ENCODE results near the gene LCORL.
"Not testable (repeated sequence)": the region's sequence is repeated elsewhere in the genome, so short reads cannot be mapped to it uniquely, and the experiment has no call there.

Gene LCORL

DNA sequence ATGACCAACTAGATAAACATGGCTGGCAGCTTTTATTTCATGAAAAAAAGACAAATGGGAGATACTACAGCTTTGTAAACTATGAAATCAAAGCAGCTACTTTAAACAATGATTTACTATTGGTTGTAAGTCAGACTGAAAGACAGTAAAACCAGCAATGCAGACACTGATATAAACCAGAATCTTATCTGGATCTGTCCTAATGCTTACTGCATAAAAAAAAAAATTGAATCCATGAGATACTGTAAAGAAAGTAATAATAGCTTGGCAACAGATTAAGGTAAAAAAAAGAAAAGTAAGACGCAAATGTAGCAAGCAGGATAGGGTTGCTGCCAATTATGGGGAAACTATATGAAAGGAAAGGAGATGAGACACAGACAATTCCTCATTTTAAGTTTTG, 7.3 kb downstream of the LCORL start:
- DNase-seq, result no peak

DNA sequence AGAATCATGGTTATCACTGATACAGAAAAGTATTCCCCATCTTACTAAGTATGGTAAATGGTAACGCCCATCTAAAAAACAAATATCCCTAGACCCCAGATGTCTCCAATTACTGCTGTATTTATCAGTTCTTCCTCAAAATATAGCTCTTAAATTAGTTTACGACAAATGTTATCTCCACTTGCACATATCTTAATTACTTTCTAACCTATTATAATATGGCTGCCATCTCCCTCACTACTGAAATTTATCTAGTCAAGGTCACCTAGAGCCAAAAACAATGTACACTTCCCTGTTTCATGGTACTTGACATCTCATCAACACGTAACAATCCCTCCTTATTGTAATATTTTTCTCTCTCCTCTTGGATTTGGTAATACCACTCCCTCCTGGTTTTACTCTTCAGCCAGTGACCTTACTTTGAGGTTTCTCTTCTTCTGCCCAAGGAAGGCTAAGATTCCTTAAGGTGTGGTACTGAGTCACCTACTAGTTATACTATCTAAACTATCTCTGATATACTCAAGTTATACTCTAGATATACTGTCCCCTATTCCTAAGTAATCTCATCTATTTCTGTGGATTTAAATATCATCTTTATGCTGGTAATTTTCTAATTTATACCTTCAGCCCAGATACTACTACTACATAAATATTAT, 8.6 kb downstream of the LCORL start:
- no peak for DNase-seq

DNA sequence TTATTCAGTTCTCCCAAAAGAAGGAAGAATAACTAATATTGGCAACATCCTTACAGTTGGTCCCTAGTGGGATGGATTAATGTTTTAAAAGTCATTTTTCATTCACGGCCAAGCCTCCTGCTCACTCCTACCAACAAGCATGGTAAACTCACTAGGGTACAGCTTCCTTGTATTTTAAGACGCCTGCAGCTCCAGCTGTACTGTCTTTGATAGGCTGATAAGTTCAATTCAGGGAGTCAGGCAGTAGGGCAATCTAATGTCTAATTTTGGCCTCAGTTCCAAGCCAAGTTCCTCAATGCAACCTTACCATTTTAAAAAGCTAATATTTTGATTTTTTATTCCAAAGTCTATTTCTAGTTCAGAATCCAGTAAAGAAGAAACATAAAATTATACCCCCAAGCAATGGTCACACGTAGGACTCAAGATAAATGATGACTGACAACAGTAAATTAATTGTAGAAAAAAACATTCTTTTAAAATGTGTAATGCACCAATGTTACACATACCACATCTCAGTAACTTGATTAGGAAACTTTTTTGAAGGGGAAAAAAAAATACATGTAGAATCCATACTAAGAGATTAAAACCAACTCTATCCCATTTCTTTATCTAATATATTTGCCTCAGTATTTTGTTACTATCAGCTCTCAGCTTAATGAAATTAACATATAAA, 9.3 kb downstream of the LCORL start:
- no peak for DNase-seq

DNA sequence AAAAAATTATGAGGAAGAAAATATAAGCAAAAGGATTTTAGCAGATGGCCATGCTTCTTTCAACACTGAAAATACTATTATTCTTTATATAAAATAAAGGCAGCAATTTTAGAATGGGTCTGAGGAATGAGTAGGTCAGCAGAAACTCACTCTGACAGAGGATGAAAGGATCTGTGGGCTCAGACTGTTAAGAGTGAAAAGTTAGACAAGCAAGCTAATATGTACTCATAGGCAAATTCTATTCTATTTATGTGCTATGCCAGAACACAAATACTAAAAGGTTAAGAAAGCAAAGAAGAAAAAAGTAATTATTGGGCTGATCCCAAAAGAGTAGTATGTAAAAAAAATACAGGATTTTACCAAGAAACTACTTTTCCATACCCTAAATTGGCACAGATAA, 13.9 kb downstream of the LCORL start:
- DNase-seq, result no peak

DNA sequence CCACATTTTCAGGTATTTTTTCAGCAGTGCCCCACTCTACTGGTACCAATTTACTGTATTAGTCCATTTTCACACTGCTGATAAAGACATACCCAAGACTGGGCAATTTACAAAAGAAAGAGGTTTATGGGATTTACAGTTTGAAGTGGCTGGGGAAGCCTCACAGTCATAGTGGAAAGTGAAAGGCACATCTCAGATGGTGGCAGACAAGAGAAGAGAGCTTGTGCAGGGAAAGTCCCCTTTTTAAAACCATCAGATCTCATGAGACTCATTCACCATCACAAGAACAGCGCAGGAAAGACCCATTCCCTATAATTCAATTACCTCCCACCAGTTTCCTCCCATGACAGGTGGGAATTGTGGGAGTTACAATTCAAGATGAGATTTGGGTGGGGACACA, 15.1 kb downstream of the LCORL start:
- DNase-seq, result not testable (repeated sequence)

DNA sequence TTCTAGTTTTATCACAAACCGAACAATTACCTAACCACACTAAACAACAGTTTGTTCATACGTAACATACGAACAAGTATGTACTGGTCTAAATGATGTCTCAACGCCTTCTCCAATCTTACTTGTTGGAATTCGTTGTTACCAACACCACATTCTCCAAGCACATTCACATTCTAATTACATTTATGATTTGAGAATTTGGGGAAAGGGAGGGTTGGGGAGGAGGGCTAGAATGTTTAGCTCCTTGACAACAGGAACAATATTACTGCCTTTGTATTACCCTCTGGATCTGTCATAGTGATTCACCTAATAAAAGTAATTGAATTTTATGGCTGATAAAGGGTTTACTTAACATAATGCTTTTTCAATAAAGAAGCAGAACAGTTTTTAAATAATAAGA, 24.4 kb downstream of the LCORL start:
- no peak for DNase-seq

DNA sequence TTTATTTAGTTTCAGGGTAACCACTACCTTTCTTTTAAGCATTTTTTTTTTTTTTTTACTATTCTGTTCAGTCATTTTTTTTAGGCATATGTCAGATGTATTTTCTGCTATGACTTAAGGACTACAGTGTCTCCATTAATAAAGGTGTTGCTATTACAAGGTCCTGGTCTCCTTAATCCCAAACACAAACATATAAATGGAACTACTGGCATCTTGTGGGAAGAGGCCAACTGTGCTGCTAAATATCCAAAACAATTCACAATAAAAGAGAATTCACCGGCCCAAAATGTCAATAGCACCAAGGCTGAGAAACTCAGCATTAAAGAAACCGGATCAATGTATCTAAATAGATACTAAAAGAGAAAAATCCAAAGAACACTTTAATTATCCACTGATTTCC, 26.4 kb downstream of the LCORL start:
- no peak for DNase-seq

DNA sequence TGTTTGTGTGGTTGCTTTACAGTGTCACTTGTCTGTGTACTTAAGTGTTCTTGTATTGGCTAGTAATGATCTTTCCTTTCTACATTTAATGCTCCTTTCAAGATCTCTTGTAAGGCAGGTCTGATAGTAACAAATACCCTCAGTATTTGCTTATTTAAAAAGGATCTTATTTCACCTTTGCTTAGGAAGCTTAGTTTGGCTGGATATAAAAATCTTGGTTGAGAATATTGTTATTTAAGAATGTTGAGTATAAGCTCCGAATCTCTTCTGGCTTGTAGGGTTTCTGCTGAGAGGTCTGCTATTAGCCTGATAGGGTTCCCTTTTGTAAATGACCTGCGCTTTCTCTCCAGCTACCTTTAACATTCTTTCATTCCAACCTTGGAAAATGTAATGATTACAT, 35.7 kb downstream of the LCORL start:
- DNase-seq, result no peak

DNA sequence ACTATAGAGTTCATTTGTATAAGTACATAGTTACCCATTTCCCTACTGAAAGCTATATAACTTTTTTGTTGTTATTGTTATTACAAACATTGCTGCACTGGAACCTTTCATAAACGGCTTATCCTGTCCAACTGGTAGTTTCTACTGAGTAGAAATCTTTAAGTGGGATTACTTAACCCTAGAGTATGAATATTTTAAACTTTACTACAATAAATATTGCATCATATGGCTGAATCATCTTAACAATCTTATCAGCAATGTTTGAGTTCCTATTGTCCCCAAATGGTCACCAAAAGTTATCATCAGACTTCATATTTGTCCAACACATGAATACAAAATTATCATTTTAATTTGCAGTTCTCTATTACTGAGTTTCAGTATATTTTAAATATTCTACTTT, 40.5 kb downstream of the LCORL start:
- DNase-seq, result no peak

DNA sequence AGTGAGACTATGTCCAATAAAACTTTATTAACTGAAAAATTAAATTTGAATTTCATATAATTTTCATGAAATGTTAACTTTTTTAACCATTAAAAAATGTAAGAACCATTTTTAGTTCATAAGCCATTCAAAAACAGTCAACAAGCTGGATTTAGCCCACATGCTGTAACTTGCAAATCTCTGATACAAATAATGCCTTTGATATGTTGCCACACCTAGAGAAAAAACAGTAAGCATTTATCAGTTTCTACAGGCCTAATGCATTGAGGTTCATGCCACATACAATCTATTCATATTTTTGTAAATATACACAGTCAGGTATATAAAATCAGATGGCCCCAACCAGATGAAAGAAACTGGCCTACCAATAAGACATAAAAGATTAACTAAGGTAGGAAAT, 52.8 kb downstream of the LCORL start:
- no peak for DNase-seq

DNA sequence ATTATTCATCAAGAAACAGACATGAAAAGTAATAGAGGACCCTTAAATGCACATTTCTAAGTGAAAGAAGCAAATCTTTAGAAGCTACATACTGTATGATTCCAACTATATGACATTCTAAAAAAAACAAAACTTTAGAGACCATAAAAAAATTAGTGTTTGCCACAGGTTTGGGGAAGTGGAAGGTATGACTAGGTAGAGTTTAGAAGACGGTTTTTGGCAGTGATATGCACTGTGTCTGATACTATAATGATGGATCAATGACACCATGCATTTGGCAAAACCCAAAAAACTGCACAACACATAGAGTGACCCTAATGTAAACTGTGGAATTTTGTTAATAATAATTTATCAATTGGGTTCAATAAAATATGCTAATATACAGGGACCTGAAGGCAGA, 54.5 kb downstream of the LCORL start:
- no peak for DNase-seq

DNA sequence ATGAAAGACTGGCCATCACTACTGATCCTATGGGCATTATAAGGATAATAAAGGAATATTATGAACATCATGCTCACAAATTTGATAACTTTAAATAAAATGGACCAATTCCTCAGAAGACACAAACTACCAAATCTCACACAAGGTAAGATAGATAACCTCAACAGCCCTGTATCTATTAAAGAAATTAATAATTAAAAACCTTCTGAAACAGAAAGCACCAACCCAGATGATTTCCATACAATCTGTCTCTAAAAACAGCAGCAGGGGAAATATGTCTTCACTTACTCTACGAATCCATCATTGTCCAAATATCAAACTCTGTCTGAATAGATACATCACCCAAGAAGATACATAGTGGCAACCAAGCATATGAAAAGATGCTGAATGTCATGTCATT, 55.2 kb downstream of the LCORL start:
- DNase-seq, result no peak

DNA sequence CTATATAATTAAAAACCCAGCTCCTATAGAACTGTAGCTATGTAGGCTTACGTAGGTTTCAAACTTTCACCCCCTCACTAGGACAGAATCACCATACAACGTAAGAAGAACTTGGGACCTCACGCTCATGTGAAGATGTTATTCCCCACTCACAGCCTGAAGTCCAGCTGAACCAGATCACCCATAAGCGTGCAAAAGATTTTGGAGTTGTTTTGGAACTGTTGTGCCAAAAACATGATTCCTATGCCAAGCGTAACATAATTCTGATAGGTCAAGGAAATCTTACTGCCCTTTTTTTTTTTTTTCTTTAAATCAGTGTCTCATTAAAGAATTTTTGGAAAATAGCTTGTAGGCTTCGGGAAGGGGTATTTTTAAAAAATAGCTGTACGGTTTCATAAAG, 57.0 kb downstream of the LCORL start:
- no peak for DNase-seq

DNA sequence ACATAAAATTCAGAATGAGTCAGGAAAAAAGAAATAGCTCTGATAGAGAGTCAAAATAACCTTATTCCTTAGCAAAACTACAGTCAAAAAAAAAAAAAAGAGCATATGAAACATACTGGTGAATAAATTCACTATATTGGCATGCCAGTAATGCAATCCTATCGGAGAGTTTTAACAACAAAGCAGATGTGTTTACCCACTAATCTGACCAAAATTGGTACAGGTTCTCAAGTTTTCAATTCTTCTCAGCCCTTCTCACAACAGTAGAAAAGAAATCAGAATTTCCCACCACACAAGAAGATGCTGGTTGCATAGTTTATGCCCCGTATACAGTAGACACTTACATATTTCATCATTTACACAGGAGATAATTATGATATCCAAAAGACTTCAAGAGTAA, 59.4 kb downstream of the LCORL start:
- DNase-seq, result no peak

DNA sequence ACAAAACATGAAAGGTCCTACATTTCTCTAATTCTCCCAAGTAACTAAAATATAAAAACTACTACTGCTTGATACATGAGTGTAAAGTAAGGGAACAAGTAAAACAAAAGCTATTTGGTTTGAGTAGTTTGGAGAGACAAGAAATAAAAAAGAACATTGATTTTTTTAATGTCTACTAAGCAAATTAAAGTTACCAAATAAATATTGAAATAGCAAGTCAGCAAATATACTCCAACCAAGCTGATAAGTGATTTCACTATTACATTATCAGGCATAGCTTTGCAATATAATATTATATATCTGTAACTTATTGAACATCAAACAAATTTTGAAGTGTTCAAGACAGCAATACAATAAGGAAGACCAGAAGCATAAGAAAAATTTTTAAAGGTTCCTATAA, 60.3 kb downstream of the LCORL start:
- no peak for DNase-seq

DNA sequence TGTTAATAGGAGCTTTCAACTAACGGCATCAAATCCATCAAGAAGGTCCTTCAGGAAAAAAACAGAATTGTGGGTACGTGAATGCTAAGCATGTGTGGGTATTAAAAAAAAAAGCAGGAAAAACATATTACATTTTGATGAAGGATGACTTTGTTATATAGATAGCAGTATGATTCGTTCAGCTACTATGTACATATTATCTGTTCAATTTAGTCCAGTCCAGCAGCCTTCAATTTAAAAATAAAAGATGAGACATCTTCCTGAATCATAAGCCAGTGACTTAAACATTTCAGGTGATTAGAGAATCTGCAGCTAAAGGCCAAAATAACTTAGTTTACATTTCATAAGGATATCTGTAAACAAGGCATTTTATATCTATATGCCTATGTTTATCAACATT, 63.4 kb downstream of the LCORL start:
- DNase-seq, result no peak

DNA sequence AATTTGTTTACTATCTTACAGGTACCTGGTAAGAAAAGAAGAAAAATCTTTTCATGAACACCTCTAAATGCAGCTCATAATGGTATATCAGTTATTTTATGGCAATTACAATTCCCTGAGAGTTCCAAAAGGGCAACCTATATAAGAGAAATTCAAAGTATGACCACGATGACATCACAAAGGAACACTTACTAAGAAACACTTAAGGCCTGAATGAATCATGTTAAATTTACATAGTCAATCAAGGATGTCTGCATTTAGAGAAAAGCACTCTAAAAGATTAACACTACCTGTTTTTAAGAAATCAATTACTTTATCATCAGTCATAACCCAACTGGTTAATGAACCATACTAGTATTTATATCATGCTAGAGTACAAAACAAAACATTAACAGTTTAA, 63.9 kb downstream of the LCORL start:
- DNase-seq, result no peak

DNA sequence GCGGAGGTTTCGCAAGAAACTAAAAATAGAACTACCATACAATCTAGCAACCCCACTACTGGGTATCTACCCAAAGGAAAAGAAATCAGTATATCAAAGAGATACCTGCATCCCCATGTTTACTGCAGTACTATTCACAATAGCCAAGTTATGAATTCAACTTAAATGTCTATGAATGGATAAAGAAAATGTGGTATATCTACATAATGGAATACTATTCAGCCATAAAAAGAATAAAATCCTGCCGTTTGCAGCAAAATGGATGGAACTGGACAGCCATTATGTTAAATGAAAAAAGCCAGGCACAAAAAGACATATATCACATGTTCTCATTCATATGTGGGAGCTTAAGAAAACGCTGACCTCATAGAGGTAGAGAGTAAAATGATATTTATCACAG, 65.3 kb downstream of the LCORL start:
- no peak for DNase-seq

DNA sequence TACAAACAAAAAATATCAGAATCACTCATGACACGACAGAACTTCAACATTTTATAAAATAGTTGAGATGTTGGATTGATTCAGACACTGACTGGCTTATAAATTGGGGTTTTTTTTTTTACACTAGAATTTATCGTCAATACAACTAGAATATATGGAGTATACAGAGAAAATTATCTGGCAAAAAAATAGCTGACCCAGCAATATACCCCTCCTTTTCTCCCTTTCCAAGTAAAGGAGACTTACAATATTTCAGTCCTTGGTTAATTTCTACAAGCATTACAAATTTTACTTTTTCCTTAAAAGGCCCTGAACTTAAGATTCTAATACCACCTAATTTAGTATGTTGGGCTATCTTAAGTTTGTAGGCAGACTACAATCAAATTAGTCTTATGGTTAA, 76.3 kb downstream of the LCORL start:
- DNase-seq, result no peak

DNA sequence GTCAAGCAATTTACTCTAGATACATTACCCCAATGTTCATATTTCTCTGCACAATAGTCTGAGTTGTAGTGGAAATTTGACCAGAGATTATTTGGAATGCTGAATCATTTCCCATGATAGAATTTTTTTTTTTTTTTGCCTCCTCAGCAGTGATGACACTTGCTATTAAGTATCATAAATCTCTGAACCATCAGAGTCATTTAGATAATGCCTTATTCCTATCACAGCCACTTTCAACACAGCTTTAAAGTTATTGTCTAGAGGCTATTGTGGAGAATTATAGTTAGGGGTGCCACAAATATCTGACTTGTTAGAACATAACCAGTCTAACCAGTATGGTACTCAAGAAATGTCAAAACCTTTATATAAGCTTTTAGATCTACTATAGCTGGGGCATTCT, 79.8 kb downstream of the LCORL start:
- DNase-seq, result no peak

DNA sequence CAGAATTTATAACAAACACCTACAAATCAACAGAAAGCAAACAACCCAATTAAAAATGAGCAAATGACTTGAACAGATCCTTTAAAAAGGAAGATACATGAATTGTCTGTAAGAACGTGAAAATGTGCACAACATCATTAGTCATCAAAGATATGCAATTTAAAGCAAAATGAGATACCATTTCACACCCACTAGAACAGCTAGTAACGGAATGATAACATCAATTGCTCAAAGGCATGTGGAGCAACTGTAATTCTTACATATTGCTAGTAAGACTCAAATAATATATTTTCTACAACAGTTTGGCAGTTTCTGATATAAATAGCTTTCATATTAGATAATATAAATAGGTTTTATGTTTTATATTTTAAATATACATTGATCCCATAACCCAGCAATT, 82.5 kb downstream of the LCORL start:
- no peak for DNase-seq

DNA sequence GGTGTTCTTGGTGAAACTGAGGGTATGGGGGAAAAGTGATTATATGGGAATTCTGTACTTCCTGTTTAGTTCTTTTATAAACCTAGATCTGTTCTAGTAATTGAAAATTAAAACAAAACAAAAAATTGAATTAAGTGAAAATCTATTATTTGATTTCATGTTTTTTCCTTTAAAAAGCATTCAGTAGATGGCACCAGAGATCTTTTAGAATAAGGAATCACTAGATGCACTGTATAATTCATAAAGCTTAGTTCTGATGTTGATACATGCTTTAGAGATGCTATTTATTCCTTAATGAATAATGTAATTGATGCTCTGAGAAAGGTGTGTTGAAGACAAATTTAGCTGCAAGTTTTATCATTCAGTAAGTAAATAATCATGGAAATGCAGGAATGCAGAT, 87.3 kb downstream of the LCORL start:
- DNase-seq, result no peak

DNA sequence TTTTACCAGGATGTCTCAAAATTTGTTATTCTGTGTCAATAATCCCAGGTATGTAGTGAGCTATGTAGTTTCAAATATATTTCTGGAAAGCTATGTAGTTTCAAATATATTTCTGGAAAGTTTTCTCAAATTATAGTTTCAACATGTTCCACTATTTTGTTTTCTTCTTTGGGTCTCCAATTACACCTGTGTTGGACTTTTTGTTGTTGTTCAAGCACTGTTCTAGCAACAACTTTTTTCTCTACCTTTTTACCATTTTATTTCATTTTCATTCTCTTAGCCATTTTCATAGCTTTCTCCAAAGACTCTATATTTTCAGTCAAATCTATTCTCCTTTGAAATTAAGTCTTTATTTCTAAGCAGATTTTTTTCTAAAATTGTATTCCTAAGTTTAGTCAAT, 88.4 kb downstream of the LCORL start:
- DNase-seq, result no peak

DNA sequence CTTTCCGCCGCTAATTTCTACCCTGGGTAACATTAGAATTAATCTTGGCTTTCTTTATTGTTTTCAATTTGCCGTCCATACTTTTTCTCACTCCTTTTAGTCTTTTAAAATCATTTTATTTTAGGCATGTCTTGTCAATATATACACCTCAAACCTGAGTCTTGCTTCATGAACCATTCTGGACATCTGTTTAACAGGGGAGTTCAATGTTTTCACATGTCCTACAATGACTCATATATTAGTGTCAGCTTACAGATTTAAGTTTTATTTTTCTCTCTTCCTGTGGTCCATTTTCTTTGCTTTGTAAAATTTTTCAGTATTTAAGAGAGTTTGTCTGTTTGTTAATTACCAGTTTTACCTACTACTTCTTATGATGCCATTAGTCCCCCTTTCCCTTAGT, 89.5 kb downstream of the LCORL start:
- no peak for DNase-seq

DNA sequence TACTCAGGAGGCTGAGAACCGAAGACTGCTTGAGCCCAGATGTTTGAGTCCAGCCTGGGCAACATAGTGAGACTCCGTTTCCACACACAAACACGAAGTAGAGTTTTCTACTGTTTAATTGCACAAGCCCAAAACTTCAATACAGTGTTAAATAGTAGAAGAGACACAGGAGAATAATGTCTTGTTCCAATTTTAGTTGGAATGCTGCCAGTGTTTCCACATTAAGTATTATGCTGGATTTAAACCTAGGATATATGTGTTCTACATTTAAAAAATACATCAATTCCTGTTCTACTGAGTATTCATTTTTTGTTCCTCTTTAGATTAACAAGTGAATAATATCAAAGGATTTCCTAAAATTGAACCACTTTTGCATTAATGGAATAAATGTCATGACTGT, 91.3 kb downstream of the LCORL start:
- DNase-seq, result no peak
